Peyer's patch (tissue), 4 donors: Measurements from ENCODE around the gene KCNJ9.

Source experiments
- CTCF ChIP-seq, 6 experiments: fragments of 450-650 bp in 4 of 6; fragments of 200-600 bp in 2 of 6; sonication (generic) in 1 of 6; IDR thresholded peaks; one replicate each; pipeline ENCODE4 v1.5.1; 2017 to 2019; ENCODE audit warnings: antibody characterized with exemption in 6 of 6, mild to moderate bottlenecking in 3 of 6, moderate library complexity in 1 of 6
- POLR2A ChIP-seq, 2 donors: fragments of 450-650 bp; IDR thresholded peaks; one replicate each; pipeline ENCODE4 v1.5.1; 2017; ENCODE audit warnings: antibody characterized with exemption in 2 of 2, mild to moderate bottlenecking in 2 of 2, moderate library complexity in 2 of 2

DNA sequence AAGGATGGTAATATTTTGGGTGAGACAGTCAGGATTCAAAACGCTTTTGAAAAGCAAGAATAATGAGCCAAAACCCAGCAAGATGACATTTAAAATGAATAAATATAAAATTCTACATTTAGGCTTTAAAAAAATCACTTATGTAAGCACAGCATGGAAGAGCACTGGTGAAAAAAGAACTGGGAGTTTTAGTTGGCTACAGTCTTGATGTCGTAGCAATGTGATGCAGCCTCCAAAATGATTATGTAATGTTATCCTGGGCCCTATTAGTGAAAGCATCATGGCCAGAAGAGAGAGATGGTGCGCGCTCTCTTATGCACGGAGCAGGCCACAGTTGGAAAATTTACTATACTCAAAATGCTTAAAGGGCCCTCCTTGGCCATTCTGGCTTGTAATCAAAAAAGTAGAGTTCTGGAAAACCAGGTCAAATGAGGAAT is 5.1 kb downstream of the KCNJ9 start:
- TF ChIP-seq CTCF (IDR thresholded peaks at IDR 0.05) (no peak), POLR2A (IDR thresholded peaks at IDR 0.05) (no peak)
